HuH-7 (cell line): ENCODE data around the gene C12orf50.
"Not testable (repeated sequence)": the region's sequence is repeated elsewhere in the genome, so short reads cannot be mapped to it uniquely, and the experiment has no call there.

Experiments
- DNase-seq: peaks from one replicate; pipeline ENCODE4 v3.0.0; 2011; ENCODE audit warnings: low spot score

C12orf50 gene, protein sequence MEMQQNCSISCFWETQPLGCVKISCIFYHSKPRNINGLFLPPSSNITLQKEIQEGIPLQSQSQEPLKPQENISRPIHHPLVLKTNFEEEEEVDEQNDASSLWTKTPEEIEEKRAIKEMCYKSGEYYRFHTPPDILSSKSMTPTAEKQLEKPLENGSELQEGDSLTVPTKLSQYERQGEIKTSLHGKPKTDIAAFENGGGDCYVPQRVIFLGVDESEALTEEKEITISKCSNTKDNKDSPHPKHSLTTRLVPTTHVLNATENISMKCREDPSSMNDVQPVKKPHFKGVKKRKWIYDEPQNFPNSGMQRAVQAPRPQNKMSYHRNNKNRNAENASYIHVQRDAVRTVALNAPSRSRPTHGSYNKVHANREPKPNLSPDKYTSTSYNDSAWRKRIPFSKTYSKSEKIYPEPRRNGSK

DNA sequence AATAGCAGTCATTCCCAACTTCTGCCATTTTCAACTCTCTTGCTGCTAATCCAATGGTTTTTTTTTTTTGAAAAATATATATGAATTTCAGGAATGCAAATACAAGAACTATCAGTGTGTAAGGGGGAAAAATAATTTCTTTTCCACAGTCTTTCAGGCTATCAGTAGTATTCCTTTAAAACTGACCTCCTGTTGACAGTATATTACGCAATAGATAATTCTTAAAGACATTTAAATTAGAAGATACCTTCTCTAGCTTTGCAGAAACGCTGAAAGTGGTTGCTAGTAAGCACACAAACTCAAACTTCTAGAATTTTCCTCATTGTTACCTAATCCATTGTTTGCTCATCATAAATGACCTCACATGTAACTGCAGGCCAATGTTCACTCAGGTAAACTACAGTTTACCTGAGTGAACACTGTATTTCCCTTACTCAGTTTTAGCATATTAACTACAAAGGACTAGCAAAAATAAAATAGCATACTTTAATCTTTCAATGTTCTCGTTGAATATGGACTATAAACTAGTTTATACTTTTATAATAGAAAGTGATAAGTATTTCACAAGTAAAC is at the start of gene C12orf50:
C12orf50 (minus strand) TSS at position 309 of the 573 bp plus-strand sequence. CDS start 2,439 bp downstream, outside the sequence.
- DNase-seq: no peak

DNA sequence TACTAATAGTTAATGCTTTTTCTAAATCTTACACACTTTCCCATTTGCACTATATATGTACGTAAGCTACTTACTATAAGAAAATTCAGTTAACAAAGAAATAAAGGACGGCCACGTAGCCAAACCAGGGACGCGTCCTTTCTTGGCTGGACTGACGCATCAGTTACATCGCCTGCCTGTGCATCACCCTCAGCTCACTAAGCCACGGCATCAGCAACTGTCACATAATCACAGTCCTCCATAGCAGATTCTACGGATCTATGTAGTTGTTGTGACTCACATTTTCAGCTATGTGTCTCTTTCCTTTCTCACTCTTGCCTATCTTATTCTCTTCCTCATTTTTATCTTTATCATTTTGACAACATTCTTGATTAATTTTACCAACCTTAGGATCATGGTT is 38.1 kb upstream of the C12orf50 start:
- DNase-seq: no peak

DNA sequence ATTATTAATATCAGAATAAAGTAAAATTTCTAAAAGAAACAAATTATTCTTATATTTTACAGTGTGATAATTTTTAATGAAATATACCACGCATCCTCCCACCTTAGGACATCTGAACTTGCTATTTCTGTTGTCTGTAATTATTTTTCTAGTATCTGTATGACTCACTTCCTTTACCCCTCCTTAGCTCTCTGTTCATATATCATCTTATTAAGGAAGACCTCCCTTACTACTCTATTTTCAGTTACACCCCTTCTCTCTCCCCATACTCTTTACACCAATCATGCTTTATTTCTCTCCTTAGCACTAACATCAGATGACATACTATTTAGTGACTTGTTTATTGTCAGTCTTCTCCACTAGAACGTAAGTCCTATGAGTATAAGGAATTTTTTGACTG is 34.2 kb upstream of the C12orf50 start:
- DNase-seq: no peak

DNA sequence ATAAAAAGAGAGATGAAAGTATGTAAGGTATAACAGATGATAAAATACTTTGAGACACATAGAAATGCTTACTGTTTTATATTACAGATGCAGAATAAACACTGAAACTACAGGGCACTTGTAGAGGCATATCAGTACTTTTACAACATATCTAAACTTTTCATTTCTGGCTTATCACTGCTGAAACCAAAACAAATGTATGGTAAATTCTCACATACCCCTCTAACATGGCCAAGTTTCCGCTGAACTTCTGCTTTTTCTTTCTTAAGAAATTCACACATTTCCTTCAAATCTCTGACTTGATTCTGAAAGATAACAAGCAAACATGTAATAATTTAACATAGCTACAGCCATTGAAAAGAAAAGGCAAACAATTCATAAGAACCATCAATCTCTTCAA is 33.3 kb upstream of the C12orf50 start:
- DNase-seq: no peak

DNA sequence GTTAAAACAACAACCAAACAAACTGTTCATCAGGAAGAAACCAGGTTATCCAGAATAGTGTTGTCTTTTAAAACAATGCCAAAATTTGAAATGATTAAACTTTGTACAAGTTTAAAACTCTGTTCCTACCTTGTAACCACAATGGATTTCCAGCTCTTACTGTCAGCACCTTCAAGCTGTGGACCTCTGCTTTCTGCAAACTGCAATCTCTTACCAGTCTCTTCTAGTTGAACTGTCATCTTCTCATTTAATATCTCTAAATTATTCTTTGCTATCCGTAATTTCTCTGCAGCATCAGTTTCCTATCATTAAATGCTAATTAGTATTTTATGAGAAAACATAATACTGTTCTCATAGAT is 29.5 kb upstream of the C12orf50 start:
- DNase-seq: no peak

DNA sequence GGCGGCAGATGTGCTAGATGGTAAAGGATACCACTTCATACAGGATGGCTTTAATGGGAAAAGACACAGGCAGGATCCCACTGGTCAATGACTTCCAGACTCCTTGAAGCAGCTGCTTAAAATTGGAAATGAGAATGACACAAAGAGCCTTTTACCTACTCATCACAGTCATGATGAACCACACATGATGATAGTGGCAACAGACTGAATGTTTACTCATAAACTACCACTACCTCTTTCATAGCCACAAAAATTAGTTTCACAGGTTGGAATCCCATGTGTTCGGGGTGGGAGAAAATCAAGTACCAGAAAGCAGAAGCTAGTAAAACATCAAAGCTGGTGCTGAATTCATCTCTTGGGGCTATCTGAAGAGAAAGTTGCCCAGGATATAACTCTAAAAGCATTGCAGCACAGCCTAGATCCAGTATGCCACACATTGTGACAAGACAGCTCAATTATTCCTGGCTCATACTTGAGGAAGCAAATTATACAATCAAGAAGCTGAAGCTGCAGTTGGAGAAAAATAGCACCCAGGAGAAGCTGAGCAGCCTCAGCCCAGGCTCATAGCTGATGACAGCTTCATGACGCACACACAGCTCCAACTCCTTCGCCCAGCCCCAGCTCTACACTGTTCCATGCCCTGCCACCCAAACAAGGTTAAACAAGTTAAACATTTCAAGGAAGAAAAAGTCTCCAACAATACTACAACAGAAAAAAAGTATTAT is 29.0 kb upstream of the C12orf50 start:
- DNase-seq: no peak

DNA sequence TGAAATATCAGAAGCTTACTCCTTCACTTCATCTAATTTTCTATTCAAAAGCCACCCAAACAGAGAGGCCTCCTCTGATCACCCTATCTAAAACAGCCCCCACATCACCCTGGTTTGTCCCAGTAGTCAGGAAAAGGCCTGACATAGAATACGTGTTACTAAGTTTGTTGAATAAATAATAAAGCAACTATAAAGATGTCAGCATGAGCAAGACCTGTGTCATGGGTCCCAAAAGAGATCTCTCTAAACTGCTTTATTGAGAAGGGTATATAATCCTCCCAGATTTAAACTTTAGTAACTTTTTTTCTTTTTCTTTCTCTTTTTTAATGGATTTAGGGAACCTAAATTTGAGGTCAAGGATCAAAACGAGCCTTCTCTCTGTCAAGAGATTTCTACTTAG is 27.4 kb upstream of the C12orf50 start:
- DNase-seq: no peak

DNA sequence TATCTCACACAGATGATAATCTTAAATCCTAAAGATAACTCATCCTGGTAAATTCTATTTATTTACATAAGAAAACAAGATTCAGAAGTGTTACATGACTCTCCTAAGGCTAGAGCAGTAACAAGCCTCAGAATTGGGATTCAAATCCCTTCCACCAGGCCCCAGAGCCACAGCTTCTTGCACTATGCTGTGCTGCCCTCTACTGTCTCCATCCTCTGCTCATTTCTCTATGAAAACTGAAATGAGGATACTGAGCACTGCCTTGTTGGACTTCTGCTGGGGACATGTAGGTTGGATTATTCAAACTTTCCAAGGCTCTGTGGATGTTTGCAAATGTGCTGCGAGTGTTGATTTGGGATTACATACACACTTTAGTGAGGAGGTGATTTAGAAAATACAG is 23.5 kb upstream of the C12orf50 start:
- DNase-seq: no peak

DNA sequence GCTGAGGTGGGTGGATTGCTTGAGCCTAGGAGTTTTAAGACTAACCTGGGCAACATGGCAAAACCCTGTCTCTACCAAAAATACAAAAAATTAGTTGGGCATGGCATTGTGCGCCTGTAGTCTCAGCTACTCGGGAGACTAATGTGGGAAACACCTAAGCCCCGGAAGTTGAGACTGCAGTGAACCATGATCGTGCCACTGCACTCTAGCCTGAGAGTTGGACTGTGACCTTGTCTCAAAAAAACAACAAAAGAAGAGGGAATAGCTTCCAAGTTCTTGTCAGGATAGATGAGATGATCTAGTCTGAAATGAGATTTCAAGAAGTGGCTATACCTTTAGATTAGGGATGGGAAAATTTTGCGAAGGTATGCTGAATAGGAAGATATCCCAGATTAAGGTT is 14.8 kb upstream of the C12orf50 start:
- no peak for DNase-seq

DNA sequence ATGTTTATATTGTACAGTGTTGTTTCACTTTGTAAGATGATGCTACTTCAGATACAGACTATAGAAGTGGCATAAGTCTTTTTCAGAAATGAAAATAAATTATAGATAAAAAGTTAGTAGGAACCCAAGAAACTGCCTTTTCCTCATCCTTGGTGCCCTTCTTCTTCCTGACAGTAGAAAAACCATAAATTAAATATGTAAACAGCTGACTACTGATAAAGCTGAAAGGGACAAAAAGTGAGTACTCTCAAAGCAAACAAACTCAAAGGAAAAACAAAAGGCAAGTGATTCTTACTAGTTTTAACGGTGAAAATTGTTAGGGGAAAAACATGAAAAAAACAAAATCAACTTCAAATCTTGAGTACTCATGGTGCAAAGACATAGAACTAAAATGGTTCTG is 8.6 kb upstream of the C12orf50 start:
- DNase-seq: no peak

DNA sequence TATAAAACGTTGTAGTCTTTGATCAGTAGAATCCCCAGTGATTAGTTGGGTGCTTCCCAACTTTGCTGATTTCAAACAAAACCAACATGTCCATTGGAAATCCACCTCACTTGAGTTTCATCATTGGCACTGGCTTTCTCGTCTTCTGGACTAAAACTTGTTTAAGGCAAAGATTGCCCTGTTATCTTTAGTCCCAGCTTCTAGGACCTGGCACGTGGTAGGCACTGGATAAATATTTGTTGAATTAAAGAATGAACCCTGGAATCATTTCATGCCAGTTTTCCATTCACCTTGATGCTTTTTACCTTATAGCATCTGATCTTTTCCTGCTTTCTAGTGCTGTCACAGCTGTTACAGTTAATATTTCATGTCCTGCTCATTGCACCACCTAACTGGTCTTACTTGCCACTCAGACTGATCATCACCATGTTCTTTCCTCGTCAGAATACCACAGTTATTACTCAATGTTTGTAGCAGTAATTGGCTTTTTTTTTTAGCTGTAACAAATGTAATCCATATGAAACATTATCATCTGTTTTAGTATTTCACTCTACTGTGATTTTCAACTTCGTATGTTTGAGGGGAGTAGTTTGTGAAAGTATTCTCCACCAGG is 7.3 kb upstream of the C12orf50 start:
- DNase-seq: no peak

DNA sequence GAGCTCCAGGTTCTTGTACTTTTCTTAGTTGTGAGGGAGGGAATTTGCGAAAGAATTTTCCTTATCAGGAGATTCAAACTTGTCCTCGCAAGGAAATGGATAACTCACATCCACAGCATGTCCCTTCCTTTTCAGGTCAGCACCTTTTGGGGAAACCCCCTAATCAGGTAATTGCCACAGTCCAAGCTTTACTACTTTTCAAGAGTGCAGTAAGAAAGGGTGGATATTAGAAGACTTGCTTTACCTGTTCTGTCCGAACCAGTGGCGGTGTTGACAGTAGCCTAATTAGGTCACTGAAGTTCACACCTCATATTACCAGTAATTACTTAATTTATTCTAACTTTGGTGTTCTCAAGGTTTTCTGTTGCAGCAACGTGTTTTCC is 6.7 kb upstream of the C12orf50 start:
- no peak for DNase-seq

DNA sequence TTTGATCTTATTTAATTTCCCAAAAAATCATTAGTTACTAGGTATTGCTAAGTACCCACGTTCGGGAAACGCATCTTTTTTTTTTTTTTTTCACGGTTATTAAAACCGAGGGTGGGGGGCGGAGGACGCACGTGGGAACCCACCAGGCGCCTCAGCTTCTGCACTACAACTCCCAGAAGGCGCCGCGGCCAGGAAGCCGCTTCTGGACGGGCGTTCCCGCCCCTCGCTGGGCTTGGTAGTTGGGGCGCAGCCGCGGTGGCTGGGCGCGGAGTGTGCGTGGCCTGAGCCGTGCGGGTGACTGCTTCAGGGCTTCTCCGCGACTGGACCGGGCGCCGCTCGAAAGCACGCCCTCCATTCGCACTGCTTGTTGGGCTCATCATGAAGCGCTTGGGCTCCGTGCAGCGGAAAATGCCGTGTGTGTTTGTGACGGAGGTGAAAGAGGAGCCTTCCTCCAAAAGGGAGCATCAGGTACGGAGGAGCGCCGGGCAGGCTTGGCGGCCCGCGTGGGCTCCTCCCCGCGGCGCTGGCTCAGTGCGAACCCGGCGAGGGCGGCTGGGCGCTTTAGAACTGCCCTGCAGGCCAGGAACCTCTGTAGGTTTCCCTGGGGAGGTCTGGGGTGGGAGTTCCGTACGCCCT is 6.2 kb upstream of the C12orf50 start:
- DNase-seq: peak; percentile 74

DNA sequence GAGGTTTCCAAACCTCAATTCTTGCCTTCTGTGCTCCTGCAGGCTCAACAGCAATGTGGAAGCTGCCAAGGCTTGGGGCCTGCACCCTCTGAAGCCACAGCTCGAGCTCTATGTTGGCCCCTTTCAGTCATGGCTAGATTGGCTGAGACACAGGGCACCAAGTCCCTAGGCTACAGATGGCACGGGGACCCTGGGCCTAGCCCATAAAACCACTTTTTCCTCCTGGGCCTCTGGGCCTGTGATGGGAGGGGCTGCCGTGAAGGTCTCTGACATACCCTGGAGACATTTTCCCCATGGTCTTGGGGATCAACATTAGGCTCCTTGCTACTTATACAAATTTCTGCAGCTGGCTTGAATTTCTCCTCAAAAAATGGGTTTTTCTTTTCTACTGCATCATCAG is 2.0 kb upstream of the C12orf50 start:
- not testable (repeated sequence) for DNase-seq

DNA sequence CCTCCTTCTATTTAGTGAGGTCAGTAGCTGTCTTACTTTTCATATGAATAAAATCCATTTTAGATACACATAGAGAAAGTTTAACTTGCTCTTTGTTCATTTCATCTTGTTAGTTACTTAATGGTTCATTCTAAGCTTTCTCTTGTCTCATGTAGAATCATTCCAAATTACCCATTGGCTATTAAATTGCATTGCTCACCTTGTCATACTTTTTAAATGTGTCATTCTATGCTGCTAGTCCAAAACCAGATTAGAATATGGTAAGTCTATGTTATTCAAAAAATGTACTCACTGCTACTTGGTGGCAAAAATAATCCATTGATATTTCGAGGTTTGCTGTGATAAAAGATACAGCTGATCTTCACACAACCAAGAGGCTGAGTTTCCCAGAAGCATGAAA is 3.0 kb downstream of the C12orf50 start:
- DNase-seq: no peak

DNA sequence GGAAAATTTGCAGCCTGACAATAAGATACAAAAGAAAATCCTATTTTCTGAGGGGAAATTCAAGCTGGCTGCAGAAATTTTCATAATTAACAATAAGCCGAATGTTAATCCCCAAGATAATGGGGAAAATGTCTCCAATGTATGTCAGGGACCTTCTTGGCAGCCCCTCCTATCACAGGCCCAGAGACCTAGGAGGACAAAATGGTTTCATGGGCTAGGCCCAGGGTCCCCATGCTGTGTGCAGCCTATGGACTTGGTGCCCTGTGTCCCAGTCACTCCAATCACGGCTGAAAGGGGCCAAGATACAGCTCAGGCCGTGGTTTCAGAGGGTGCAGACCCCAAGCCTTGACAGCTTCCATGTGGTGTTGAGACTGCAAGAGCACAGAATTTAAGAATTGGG is 11.2 kb downstream of the C12orf50 start:
- no peak for DNase-seq

DNA sequence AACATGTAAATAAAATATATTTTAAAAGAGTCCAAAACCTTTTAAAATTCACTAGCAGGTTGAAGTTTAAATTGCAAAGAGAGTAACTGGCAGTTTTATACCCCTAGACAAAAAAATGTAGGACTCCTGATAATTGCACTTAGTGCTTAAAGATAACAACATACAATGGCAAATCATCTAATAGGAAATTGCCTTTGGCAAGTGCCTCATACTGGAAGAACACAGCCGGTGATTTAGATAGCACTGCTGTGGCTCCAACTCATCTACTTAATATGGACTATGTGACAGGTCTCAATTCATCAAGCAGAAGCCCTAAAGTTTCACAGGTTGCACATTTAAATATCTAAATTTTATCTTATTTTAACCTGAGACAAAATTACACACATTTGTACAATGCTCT is 13.4 kb downstream of the C12orf50 start:
- DNase-seq: no peak

DNA sequence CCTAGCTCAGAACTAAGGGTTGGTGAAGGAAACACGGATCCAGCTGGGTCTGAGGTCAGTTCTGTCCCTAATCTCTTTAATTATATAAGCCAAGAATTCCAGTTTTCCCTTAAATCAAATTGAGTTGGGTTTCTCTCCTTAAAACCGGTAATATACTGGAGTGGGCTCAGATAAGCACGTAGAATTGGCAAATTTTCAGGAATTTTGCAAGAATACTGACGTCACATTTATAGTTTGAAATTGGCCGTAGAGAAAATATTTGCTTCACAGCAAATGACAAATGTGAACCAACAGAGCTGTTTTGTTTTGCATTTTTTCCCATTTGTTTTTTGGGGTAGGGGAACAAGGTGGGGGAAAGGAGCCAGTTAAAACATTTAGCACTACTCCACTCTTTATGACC is 17.4 kb downstream of the C12orf50 start:
- DNase-seq: no peak

DNA sequence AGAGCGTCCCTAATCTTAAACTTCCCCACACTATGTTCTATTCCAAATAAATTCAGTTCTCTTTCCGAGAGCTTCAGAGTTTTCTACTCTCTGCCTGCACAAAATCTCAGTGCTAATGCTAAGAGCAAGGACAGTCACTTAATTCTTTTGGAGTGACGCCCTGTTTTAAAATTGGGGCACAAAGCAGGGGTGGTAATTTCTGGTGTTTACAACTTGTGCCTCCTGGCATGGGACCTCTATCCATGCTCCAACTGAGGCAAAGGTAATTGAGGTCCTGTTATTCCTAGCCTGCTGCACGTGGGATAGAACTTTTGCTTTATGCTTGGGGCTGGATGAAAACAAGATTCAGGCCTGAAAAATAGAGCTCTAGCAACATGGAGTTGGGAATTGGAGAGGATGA is 22.9 kb downstream of the C12orf50 start:
- no peak for DNase-seq

DNA sequence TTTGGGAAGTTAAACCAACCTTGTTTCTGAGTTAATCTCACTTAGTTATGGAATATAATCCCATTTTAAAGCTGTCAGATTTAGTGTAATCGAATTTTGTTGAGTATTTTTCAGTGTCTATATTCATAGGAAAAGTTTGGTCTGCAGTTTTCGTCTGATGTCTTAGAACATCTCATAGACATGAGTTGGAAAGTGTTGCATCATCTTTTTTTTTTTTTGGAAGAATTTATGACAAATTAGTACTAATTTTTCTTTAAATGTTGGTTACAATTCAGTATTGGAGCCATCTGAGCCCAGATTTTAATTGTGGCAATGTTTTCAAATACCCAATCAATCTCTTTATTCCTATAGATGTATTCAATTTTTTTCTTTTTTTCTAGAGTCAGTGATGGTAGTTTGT is 27.9 kb downstream of the C12orf50 start:
- DNase-seq: no peak

DNA sequence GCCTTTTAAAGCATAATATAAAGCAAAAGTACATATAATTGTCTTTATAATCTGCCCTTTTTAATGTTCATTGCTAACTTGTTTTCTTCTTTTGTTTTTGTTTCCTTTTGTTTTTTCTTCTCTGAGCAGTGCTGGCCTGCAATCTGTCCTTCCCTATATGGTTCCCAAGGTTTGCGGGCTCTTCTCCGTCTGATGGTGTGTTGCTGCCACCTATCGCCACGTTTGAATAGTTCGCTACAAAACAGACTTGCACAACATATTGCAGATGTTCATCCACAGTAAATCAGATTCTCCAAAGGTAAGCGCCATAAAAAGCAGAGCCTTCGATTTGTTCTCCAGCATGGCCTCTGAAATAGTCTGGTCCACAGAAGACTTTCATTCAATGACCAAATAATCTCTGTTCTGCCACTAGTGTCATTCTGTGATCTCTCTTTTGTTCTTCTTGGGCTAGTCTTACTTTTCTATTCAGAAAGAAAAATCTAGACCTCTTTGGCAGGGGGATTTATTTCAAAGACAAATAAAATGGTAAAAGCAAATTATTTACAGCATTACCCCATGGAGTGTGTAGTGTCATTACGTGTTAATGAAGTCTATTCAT is 33.5 kb downstream of the C12orf50 start:
- DNase-seq: peak; percentile 28

DNA sequence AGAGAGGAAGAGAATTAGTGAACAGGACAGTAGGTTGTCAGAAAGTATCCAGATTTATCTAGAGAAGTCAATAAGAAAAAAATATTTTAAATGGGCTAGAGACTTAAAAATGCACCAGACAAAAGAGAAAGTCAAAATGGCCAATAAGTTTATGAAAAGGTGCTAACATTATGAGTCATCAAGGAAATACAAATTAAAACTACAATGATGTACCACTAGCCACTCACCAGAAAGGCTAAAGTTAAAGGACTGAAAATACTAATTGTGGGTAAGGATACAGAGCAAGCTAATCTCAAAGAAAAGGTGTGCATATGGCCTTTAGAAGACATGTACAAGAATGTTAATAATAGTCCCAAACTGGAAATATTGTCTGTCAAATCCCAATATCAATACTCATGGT is 37.7 kb downstream of the C12orf50 start:
- no peak for DNase-seq
